H7 (cell line): ENCODE measurements around the gene PKMYT1. TPM values are rescaled to one million over a fixed set of nuclear protein-coding genes. Genes with fewer than 3 reads are reported as not detected.
"Not testable (repeated sequence)": the region's sequence is repeated elsewhere in the genome, so short reads cannot be mapped to it uniquely, and the experiment has no call there.

Experiments
- DNase-seq: peaks from one replicate; pipeline ENCODE4 v3.0.0; 2012
- H3K27me3 ChIP-seq: 2 replicates; pipeline ENCODE4 v1.6.0; 2011; ENCODE audit warnings: mild to moderate bottlenecking, low read length; ENCODE audit not compliant: control insufficient read depth, insufficient read depth
- H3K36me3 ChIP-seq: replicated peaks from 2 replicates; pipeline ENCODE4 v1.5.1; 2011; ENCODE audit warnings: low read length; ENCODE audit not compliant: control insufficient read depth, insufficient read depth
- H3K4me3 ChIP-seq: 2 replicates; pipeline ENCODE4 v1.5.1; 2011; ENCODE audit warnings: low read depth, mild to moderate bottlenecking, control low read depth, low read length, moderate library complexity; ENCODE audit not compliant: insufficient read depth
- total RNA-seq: library from RNA; depleted of rRNA; stranded (reverse); fragments of >200 nt; shearing (Covaris generic); gene quantifications from 2 replicates; pipeline ENCODE4 v1.2.3, GENCODE V29; 2014

Gene PKMYT1
- total RNA-seq, 1 experiment from 2014 or later: 94.0 TPM

GRCh38 chr16:2938206-2938605 is 42.0 kb downstream of the PKMYT1 start:
- no peak overlapping the region for H3K4me3 ChIP-seq
- H3K27me3 ChIP-seq: no peaks in the 10 kb centered on the region
- H3K36me3 ChIP-seq: peaks cover 2% of the 10 kb centered on the region
- DNase-seq: peak; percentile 35

GRCh38 chr16:2937170-2937569 is 43.1 kb downstream of the PKMYT1 start:
- Histone ChIP-seq H3K36me3 (peaks cover 2% of the 10 kb centered on the region), H3K27me3 (no peaks in the 10 kb centered on the region), H3K4me3 (no peak overlapping the region)
- DNase-seq: peak; percentile 51

- Histone ChIP-seq H3K27me3 (no peaks in the 10 kb centered on the region), H3K36me3 (peaks cover 2% of the 10 kb centered on the region), H3K4me3 (no peak overlapping the region)
- peak; percentile 57 for DNase-seq
These were observed 43.7 kb downstream of the PKMYT1 start for GRCh38 chr16:2936436-2937011.

- no peak for DNase-seq
- H3K27me3 ChIP-seq: no peaks in the 10 kb centered on the region
- H3K36me3 ChIP-seq: peaks cover 1% of the 10 kb centered on the region
- no peak overlapping the region for H3K4me3 ChIP-seq
These were observed 45.8 kb downstream of the PKMYT1 start for GRCh38 chr16:2934450-2934849.

GRCh38 chr16:2933701-2934100 is 46.5 kb downstream of the PKMYT1 start:
- peak; percentile 33 for DNase-seq
- H3K36me3 ChIP-seq: peaks cover 1% of the 10 kb centered on the region
- no peaks in the 10 kb centered on the region for H3K27me3 ChIP-seq
- no peak overlapping the region for H3K4me3 ChIP-seq

- peak; percentile 43 for DNase-seq
- Histone ChIP-seq H3K4me3 (no peak overlapping the region), H3K36me3 (peaks cover 1% of the 10 kb centered on the region), H3K27me3 (no peaks in the 10 kb centered on the region)
These were observed 47.1 kb downstream of the PKMYT1 start for GRCh38 chr16:2933136-2933535.

- not testable (repeated sequence) for H3K36me3 ChIP-seq, DNase-seq, H3K27me3 ChIP-seq, H3K4me3 ChIP-seq
These were observed 48.9 kb downstream of the PKMYT1 start for GRCh38 chr16:2931231-2931914.

GRCh38 chr16:2930236-2930635 is 50.0 kb downstream of the PKMYT1 start:
- Histone ChIP-seq H3K36me3 (peaks cover 1% of the 10 kb centered on the region; the same call in 1 of the 2 replicates), H3K4me3 (no peak overlapping the region), H3K27me3 (no peaks in the 10 kb centered on the region)
- DNase-seq: no peak

GRCh38 chr16:2929693-2930092 is 50.6 kb downstream of the PKMYT1 start:
- Histone ChIP-seq H3K36me3 (peaks cover 1% of the 10 kb centered on the region; the same call in 1 of the 2 replicates), H3K4me3 (no peak overlapping the region), H3K27me3 (no peaks in the 10 kb centered on the region)
- peak; percentile 32 for DNase-seq

- no peak overlapping the region for H3K4me3 ChIP-seq
- no peaks in the 10 kb centered on the region for H3K27me3 ChIP-seq
- peaks cover 1% of the 10 kb centered on the region; the same call in 1 of the 2 replicates for H3K36me3 ChIP-seq
- peak; percentile 51 for DNase-seq
These were observed 51.5 kb downstream of the PKMYT1 start for GRCh38 chr16:2928796-2929195.

GRCh38 chr16:2928151-2928550 is 52.1 kb downstream of the PKMYT1 start:
- H3K4me3 ChIP-seq, DNase-seq: not testable (repeated sequence)

GRCh38 chr16:2927010-2927646 is 53.1 kb downstream of the PKMYT1 start:
- DNase-seq: peak; percentile 84
- Histone ChIP-seq H3K4me3 (no peak overlapping the region), H3K36me3 (peaks cover 1% of the 10 kb centered on the region; the same call in 1 of the 2 replicates), H3K27me3 (no peaks in the 10 kb centered on the region)

More at GRCh38 chr16:2928151-2928550, 52.1 kb downstream of the PKMYT1 start:
- not testable (repeated sequence) for H3K36me3 ChIP-seq, H3K27me3 ChIP-seq

- Histone ChIP-seq H3K27me3 (no peaks in the 10 kb centered on the region), H3K4me3 (no peak overlapping the region), H3K36me3 (peaks cover 1% of the 10 kb centered on the region; the same call in 1 of the 2 replicates)
- DNase-seq: no peak
These were observed 53.6 kb downstream of the PKMYT1 start for GRCh38 chr16:2926650-2926999.

GRCh38 chr16:2925951-2926649 is 54.1 kb downstream of the PKMYT1 start:
- Histone ChIP-seq H3K27me3 (no peaks in the 10 kb centered on the region), H3K4me3 (peak overlapping the region; percentile 25), H3K36me3 (peaks cover 1% of the 10 kb centered on the region; the same call in 1 of the 2 replicates)
- no peak for DNase-seq
